HG03442 (cell line): ENCODE data around the gene B4GALT3.
A peak's percentile ranks its signal among the peaks of the same experiment; 100 is the strongest.

Source experiments
- ATAC-seq: cut with Tn5 transposase; IDR thresholded peaks from one replicate; pipeline ENCODE4 v1.9.1; 2021; ENCODE audit warnings: mild to moderate bottlenecking, moderate library complexity; ENCODE audit not compliant: unreplicated experiment

Gene B4GALT3

DNA sequence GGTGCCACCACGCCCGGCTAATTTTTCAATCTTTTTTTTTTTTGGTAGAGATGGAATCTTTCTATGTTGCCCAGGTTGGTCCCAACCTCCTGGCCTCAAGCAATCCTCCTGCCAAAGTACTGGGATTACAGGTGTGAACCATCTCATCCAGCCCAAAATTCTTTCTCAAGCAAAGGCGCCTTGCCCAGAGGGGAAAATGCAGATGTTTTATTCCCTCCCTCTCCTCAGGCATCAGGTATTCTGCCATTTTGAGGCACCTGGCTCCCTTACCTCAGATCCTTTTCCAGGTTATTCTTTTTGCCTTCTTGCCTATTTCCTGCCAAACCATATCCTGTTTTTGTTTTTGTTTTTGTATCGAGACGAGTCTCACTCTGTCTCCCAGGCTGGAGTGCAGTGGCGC lies 11.1 kb upstream of the B4GALT3 start:
- ATAC-seq: no peak

DNA sequence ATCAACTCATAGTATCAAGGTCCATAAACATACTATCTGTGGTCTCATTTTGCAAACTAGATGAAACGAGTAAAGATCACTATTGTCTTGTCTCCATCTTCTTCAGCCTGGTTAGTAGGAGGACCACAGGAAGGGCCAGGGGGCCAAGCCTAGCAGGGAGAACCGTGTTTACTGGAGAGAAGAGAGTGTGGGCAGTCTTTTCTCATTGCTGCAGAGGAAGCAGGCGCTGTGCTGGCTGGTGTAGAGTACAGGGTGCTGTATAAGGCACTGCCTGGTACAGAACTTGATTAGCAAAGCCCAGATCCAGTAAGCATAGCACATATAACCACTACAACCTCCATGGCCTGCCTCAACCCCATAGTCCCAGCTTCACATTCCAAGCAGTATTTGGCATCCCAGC lies 10.0 kb upstream of the B4GALT3 start:
- ATAC-seq: no peak

DNA sequence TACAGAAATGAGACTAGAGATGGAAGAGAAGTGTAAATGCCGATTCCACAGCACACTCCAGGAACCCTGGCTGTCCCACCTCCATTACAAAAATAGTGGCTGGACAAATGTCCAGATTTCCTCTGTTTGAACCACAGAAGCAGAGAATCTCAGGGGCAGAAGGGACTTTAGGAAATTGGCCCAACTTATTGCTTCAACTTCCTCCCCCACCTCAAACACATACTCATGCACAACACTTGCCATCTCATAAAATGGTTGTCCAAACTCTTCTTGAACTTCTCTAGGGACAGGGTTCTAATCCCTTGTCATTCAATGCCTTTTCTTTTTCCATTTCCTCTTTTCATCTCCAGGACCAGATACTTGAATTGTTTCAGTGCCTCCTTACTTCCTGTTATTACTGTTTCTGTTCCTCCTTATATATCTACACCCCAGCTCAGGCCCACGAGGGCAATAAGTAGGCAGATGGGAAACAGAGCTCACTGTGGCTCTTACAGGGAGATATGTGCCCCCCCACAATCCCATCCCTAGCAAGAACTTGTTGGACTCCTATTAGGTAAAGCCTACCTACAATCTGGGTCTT lies 8.5 kb upstream of the B4GALT3 start:
- peak; percentile 23 for ATAC-seq

DNA sequence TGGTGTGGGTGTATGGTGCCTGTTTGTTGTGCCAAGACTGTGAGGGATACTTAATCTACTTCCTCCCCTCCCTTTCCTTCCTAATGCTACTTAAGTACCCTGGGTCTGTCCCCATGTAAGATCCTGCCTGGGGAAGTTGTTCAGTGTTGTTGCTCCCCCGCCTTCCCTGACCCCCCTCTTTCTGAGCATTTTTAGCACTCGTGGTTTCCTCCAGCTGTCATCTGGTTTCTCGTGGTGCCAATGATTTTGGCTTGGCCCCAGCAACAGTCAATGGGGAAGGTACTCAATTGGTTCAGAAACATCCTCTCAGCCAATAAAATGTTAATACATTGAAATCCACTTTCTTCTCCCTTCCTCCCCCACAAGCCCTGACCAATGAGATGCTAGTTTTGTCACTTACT lies 8.0 kb upstream of the B4GALT3 start:
- peak; percentile 58 for ATAC-seq

DNA sequence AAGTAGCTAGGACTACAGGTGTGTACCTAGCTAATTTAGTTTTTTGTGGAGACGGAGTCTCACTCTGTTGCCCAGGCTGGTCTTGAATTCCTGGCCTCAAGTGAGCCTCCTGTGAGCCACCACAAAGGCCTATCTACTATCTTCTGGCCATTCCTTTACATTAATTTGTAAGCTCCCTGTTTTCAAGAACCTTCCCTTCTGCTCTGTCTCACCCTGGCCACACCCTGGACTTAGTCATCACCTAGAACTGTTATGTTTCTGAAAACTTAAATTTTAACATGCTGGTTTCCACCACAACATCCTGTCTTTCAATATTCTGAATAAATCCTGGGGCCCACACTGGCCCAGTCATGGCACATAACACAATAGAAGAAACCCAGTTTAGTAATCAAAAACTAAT lies 4.9 kb upstream of the B4GALT3 start:
- peak; percentile 53 for ATAC-seq

DNA sequence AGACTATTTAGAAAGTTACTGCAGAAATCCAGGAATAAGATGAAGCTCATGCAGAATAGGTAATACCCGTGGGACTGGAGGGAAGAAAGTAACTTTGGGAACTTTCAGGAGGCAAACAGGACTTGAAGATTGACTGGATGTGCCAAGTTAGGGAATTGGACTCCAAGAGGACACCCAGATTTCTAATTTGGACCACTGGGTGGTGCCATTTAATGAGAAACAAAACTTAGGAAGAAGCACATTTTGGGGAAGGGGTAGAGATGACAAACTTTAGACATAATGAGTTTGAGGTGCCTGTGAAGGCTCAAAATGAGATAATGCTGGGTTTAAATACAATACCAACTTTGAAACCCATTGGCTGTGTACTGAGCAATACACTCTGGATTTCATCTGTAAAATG lies 3.3 kb upstream of the B4GALT3 start:
- ATAC-seq: no peak

DNA sequence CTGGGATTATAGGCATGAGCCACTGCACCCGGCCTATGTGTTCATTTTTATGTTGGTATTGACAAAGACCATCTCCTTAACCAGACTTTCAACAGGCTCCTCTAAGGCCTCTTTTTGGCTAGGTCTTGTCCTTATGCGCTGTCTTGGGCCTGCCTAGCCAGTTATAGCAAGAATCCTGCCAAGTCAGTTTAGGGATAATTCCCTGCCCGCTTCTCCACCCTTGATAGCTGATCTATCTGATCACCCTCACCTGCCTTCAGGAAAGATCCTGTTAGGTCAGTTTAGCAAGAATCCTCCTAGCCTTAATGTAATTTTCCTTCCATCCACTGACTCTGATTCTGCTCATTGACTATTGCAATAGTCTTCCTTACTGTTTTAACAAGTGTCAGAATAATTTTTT lies 2.4 kb upstream of the B4GALT3 start:
- no peak for ATAC-seq

DNA sequence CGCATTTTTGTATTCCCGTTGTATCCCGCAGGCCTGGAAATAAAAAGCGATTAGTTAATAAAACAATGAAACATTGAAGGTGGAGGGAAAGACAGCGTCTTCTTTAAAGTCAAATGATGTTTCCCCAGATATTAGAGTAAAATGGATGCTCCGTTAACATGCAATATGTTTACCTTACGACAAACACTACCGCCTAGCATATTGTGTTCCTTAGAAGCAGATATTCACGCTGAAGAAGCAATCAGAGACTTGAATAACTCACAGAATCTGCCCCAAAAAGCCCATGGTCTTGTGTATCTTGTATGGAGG lies 583 bp upstream of the B4GALT3 start:
- ATAC-seq: no peak

DNA sequence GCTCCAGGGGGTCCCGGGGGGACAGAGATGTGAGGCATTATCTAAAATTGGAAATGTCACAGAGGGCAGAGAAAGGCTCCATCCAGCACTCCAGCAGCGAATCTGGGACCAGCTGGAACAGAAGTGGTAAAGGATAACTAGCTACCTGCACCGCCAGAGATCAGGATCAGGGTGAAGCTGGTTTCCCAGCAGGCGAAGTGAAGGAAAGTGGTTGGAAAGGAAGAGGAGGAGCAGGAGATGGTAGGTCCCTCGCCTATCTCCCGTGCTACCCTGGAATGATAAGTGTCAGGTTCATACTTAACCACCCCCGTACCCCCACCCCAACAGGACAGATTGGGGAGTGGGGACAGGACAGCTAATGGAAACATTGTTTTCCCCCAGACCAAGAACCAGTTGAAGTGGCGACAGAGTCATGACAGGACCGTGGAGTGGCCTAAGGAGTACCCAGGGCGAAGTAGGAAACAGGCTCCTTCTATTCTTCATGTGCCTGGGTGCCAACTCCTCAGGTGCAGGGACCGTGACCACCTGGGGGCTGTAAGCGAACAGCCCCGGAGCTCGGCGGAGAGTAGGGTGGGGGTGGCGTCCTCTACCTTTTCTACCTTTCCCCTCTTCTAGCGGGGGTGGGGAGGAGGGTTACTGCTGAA lies 717 bp downstream of the B4GALT3 start:
- no peak for ATAC-seq

DNA sequence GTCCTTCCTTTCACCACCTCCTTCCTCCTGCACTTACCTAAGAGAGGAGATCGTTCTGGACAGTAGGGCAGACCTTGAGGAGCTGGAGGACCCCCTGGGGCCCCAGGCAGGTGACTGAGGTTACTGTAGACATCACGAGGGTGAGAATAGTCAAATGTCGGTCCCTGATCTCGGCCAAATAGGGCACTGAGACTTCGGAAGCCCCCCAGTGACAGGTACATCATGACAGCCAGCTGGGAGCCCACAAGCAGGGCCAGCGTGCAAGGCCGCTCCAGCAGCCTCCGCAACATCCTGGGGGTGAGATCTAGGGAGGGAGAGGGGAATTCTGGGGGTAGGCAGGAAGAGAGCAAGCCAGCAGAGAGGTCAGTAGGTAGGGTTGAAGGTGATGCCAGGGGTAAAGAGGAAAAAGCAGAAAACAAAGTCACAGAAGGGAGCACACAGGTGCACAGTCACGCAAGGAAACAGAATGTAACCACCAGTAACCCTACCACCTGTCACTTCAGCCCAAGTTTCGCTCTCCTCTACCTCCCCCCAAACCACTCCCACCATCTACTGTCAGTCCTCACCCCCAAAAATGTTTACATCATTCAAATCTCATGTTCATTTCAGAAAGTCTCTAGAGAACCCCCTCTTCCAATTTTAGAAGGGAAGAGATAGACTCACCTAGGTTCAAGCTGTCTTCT lies 1.4 kb downstream of the B4GALT3 start:
- no peak for ATAC-seq

DNA sequence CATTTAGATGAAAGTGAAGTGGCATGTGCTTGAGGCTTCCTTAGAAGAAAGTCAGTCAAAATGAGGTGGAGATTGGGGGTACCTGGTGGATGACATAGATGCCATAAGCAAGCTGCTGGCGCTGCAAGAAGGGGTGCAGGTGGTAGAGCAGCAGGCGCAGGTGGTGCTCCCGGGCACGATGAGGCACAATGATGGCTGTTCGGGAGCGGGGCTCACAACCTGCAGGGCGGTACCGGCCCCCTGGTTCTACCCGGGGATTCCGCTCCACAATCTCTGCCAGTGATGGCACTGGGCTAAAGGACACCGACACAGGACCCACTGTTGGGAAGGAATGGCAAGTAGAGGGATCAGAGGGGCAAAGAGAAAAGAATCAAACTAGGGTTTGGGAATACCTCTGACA lies 2.4 kb downstream of the B4GALT3 start:
- no peak for ATAC-seq

DNA sequence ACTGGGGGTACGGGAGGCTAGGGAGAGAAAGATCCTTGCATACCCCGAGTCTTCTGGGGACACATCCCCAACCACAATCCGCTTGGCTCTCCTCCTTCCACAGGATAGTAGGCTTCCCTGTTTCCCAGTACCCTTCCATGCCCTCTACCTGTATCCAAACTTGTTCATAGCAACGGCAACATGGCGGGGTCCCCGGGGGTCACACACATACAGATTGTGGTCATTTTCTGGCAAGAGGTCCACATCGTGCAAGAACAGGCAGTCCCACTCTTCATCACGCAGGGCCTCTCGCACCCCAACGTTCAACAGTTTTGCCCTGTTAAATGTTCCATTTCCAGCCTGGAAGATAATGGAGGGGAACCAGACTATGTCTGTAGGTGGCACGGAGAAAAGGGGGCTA lies 3.6 kb downstream of the B4GALT3 start:
- no peak for ATAC-seq

DNA sequence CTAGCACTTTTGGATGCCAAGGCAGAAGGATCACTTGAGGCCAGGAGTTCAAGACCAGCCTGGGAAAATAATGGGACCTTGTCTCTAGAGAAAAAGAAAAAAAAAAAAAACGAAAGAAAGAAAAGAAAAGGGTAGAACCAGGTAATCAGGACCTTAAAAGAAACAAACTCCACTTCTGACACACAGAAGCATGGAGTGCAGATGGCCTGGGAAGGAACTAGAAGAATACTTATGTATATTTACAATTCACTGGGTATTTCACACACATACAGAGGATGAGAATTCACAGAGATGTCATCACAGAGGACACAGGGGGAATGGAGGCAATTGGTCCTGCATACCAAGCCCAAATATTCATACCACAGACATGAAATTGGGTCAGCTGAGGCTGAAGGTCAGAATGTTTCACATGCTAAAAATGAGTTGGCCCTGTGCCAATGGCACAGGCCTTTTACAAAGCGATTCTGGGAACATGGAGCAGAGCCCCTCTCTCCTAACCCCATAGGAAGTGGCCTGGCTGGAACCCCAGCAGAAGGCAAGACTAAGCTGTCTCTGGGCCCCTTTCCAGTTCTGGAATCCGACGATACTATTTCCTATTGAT lies 4.4 kb downstream of the B4GALT3 start:
- ATAC-seq: no peak

DNA sequence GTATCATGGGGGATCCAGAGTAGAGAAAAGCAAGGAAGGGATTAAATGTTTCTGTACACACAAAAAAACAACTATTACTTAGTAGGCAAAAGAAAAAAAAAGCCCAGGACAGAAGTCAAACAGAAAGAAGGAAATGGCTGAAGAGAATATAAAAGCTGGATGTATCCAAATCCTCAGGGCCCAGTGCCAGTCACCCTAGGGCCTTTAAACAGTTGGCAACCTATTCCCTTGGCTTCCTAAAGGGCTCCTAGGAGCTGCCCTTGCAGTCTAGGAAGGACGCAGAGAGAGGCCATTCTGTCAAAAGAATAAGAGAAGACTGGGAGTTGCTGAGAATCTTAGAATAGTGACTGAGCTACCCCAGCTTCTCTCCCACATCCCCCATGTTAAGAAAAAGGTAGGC lies 5.0 kb downstream of the B4GALT3 start:
- no peak for ATAC-seq

DNA sequence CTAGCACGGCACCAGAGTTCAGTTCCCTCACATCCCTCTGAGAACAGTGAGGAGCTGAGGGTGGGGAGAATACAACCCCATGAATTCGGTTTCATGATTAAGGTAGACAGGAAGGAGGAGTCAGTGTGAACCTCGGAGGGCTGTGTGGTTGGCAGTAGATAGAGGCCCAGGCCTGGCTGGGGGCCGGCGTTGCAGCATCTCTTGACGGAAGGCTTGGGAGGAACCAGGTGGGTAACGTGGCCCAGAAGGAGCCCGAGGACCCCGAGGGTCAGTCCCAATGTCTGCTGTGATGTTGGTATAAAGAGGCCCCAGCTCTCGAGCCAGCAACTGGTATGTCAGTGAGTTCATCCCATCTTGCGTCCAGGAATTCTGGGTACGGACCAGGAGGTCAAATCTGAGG lies 5.6 kb downstream of the B4GALT3 start:
- no peak for ATAC-seq

DNA sequence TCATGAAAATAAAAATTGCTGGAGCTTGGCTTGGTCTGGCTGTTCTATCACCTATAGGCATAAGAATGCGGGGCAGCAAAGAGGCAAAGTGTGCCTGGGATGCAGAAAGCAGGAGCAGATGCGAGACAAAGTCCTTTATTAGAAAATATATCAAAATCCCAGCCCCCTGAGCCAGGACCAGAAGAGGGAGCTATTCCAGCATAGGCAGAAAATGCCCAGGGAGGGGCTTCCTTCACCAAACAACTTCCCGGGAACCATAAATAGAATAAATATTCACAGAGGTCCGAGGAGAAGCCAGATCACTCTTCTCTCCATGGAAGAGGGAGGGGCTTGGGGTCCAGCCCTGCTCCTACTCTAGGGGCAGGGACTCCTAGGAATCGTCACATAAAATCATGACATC lies 6.1 kb downstream of the B4GALT3 start:
- no peak for ATAC-seq

DNA sequence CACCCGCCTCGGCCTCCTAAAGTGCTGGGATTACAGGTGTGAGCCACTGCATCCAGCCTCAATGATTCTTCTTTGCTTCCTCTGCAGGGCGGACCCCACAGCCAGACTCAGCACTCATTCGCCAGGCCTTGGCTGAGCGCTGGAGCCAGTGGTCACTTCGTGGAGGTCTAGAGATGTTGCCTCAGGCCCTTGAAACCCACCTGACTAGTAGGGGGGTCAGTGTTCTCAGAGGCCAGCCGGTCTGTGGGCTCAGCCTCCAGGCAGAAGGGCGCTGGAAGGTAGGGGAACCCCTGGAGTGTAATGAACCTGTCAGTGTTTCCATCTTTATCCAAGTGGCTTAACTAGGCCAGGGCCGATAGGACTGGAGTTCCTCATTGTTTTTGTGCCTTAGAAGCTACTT lies 8.4 kb downstream of the B4GALT3 start:
- no peak for ATAC-seq

DNA sequence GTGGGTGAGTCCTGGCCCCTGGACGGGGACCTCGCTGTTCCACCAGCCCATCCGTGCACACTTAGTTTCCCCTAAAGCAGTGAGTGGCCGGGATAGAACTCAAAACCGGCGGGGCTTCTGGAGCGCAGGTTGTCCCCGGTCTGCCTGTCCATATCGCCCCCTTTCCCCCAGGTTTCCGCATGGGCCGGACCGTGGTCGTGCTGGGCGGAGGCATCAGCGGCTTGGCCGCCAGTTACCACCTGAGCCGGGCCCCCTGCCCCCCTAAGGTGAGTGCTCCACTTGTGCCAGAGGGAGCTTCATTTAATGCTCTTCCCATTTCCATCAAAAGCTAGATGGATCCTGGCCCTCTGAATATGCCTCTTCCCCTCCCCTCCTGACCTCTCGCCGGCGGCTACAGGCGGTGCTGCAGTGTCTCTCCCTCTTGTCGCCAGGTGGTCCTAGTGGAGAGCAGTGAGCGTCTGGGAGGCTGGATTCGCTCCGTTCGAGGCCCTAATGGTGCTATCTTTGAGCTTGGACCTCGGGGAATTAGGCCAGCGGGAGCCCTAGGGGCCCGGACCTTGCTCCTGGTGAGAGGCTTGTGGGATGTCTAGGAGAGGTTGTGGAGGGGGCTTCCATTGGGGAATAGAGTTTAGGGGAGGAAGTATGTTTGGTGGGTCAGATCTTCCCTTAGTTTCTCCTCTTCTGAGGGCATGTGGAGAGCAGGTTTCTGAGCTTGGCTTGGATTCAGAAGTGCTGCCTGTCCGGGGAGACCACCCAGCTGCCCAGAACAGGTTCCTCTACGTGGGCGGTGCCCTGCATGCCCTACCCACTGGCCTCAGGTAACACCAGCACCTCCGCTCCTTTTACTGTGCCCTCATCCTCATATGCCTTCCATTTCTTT lies 10.4 kb downstream of the B4GALT3 start:
- no peak for ATAC-seq

DNA sequence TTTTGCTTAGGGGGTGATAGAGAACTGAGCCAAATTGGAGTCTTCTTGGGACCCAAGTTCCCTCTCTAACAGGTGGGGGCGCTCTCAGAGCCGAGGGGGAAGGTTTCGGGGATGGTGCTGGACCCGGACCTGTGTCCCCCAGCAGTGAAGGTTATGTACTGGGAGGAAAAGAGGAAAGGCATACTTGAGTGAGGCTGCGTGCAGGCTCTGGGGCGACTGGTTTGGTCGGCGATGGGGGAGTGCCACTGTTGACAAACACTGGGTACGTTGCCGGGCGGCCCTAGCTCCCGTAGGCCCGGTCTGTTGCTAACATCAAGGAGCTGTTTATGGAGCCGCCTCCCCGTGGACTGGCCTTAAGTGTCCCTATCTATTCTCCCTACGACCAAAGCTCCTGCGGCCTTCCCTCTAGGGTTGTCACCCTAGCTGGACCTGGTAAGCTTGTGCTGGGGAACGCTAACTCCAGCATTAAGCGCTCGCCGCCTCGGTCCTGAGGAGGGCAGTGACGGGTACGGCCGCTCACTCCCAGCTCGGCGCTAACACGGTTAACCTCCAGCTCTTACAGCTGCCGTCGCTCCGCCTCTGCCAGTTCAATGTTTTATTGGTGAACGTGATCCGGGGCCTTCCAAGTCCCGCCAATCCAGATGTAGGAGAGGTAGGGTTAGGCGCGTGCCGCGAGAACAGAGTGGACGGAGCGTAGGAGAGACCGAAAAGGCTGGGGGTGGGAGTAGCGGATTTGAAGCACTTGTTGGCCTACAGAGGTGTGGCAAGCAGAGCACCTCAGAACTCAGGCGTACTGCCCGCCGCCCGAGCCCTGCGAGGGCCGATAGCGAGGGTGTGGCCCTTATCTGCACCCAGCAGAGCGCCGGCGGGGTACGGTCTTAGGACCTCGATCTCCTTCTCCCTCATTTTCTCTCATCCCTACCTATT lies 11.3 kb downstream of the B4GALT3 start, which contains the start of gene PPOX:
TSS of gene PPOX (plus strand) at position 685 of the 927 bp plus-strand sequence. CDS start 422 bp downstream, outside the sequence.
- peak; percentile 93 for ATAC-seq
